Colonic mucosa (tissue), 4 donors: Measurements from ENCODE around the gene ZSCAN31. TPM values are rescaled to one million over a fixed set of nuclear protein-coding genes. Genes with fewer than 3 reads are reported as not detected.

ENCODE experiments used
- DNase-seq: peaks from one replicate; pipeline ENCODE4 v3.0.0-alpha.2; 2020
- H3K27ac ChIP-seq: fragments of 200-600 bp; one replicate; pipeline ENCODE4 v1.8.0; 2021
- H3K27me3 ChIP-seq: fragments of 200-600 bp; one replicate; pipeline ENCODE4 v1.8.0; 2021
- H3K36me3 ChIP-seq: fragments of 200-600 bp; one replicate; pipeline ENCODE4 v1.8.0; 2021
- H3K4me1 ChIP-seq: fragments of 200-600 bp; one replicate; pipeline ENCODE4 v1.8.0; 2021; ENCODE audit warnings: mild to moderate bottlenecking
- H3K4me3 ChIP-seq: fragments of 200-600 bp; one replicate; pipeline ENCODE4 v1.8.0; 2021
- H3K9ac ChIP-seq, 2 donors: one replicate each; pipeline ENCODE4 v1.7.0; 2013; ENCODE audit warnings: control low read depth in 2 of 2, low read depth in 2 of 2, low read length in 2 of 2
- H3K9me3 ChIP-seq: fragments of 200-600 bp; one replicate; pipeline ENCODE4 v1.8.0; 2021
- intact Hi-C: fragments of 100-400 bp; cut with DNase I; formaldehyde crosslinking; loops from one replicate; pipeline ENCODE4 v1.14.1; 2022
- total RNA-seq, 2 donors: library from RNA; stranded (reverse); fragmentation: NEBNext Ultra II Directional in 1 of 2; extraction: Animal tissue kit (Norgen Biotek cat#: 25700) in 1 of 2; gene quantifications; one replicate each; pipeline ENCODE4 v1.2.1, GENCODE V29; 2021
- TF ChIP-seq, protein P1 (sequence below): fragments of 200-600 bp; IDR thresholded peaks from one replicate; pipeline ENCODE4 v1.8.0; 2022; ENCODE audit warnings: antibody characterized with exemption, mild to moderate bottlenecking
- donor health status: healthy.
- donor health status: DM: no; HTN: no; CAD: no.
- donor health status: DM: no; HTN: no; CAD: no.

The ZSCAN31 gene
- total RNA-seq, 2 donors from 2014 or later, result 6.6 to 7.0 TPM

DNA sequence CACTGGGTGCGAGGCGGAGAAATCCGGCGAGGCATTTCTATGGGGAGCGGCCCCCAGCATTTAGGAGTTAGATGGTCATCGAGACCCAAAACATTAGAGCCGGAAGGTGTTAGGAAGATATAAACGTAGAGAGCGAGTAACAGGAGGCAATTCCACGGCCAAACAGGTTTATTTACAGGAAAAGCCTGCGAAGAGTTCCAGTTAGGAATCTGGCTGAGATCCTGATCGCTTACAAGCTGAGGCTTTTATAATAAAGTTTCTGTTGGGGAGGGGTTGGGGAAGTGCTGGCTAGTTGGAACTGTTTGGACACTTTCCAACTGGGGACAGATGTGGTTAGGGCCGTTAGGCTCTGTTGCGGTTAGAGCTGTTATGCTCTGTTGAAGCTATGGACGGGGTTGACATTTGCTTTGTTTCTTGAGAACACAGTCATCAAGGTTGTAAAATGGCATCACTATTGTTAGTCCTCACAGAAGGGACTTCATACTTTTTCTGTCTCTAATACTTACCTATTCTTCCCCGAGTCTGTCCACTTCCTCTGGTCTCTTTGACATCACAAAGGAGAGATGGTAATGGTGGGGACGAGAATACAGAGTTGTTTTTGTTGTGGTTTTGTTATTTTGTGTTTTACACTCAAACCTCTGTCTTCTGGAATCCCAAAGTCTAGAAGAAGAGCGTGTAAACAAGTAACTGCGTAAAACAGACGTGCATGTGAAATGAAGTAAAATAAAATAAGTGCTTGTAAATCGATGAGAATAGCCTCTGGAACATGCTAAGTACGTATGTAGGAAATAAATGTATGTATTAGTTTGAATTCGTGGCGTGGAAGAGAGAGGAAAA is 554 bp upstream of the ZSCAN31 start:
- DNase-seq, result peak; percentile 65
- TF ChIP-seq, protein P1, sequence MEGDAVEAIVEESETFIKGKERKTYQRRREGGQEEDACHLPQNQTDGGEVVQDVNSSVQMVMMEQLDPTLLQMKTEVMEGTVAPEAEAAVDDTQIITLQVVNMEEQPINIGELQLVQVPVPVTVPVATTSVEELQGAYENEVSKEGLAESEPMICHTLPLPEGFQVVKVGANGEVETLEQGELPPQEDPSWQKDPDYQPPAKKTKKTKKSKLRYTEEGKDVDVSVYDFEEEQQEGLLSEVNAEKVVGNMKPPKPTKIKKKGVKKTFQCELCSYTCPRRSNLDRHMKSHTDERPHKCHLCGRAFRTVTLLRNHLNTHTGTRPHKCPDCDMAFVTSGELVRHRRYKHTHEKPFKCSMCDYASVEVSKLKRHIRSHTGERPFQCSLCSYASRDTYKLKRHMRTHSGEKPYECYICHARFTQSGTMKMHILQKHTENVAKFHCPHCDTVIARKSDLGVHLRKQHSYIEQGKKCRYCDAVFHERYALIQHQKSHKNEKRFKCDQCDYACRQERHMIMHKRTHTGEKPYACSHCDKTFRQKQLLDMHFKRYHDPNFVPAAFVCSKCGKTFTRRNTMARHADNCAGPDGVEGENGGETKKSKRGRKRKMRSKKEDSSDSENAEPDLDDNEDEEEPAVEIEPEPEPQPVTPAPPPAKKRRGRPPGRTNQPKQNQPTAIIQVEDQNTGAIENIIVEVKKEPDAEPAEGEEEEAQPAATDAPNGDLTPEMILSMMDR, result no peak
- intact Hi-C loops, result no loop called here
- no peaks in the 10 kb centered on the region for H3K9me3 ChIP-seq
- peak overlapping the region; percentile 64 for H3K4me3 ChIP-seq
- no peaks in the 10 kb centered on the region for H3K36me3 ChIP-seq
- no peaks in the 10 kb centered on the region for H3K4me1 ChIP-seq
- H3K9ac ChIP-seq, result peak overlapping the region; percentile 88 to 98
- no peaks in the 10 kb centered on the region for H3K27me3 ChIP-seq
- H3K27ac ChIP-seq, result peak overlapping the region; percentile 97

DNA sequence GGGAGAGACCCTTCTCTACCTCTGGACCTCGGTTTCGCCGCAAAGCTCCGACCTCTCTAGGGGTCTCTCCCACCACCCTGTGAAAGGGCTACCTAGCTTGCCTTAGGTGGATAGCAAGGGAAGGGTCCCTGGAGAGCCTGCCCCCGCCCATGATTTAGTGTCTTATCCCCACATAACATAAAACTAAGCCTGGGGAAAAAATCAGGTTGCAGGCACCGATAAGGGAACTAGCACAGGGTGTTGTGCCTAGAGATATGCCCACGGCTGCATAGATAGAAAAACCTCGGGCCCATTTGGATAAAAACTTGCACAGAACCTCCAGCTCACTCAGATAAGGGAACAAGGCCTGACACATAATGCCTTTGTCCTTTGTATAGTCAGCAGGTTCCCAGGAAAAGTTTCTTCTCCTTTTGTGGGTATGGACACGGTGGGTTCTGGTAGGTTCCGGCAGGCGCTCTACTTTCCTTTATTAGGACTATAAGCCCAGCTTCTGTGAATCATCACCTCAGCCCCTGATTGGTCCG is 846 bp downstream of the ZSCAN31 start:
- Histone ChIP-seq H3K27ac (peak overlapping the region; percentile 97), H3K27me3 (no peaks in the 10 kb centered on the region), H3K9ac (peak overlapping the region; percentile 26 to 98), H3K4me1 (no peaks in the 10 kb centered on the region), H3K4me3 (peak overlapping the region; percentile 64), H3K36me3 (no peaks in the 10 kb centered on the region), H3K9me3 (no peaks in the 10 kb centered on the region)
- intact Hi-C loops, result no loop called here
- TF ChIP-seq, protein P1, result no peak
- DNase-seq, result peak; percentile 31

DNA sequence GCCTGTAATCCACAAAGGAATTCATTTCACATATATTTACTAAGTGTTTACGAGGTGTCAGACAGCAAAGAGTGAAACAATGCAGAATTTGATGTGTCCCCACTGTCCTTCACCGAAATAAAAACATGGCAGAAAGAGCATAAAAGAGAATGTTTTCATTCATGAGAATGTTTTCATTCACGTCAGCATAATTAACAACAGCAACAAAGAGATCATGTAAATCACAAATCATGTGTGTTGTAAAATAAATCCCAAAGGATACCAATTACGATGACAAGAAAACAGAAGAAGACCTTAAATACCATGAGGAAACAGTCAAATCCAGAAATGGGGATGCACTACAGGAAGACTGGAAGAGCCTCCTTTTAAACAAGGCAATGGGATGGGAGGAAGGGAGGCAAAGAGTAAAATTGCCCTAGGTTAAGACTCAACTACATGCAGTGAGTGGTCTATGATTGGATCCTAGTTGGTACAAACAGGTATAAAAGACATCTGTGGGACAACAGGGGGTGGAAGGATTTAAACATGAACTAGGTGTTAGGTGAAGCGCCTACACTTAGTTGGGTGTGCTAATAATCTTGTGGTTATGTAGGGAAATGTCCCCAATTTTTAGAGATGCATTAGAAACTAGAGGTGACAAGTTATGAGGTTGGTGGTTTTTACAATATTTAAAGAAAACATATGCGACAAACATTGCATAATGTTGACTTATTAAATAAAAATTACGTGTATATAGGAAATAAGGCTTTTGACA is 1.5 kb downstream of the ZSCAN31 start:
- H3K9ac ChIP-seq, result peak overlapping the region in 1 of 2 donors; percentile 98
- TF ChIP-seq, protein P1, result no peak
- DNase-seq, result no peak
- intact Hi-C loops, result loop anchor here (5.0 kb wide), 1 partner anchor 72 kb away; no protein-coding TSS in a partner anchor
- no peaks in the 10 kb centered on the region for H3K9me3 ChIP-seq
- H3K27ac ChIP-seq, result peak overlapping the region; percentile 97
- no peaks in the 10 kb centered on the region for H3K27me3 ChIP-seq
- H3K36me3 ChIP-seq, result no peaks in the 10 kb centered on the region
- H3K4me3 ChIP-seq, result no peak overlapping the region
- H3K4me1 ChIP-seq, result no peaks in the 10 kb centered on the region

DNA sequence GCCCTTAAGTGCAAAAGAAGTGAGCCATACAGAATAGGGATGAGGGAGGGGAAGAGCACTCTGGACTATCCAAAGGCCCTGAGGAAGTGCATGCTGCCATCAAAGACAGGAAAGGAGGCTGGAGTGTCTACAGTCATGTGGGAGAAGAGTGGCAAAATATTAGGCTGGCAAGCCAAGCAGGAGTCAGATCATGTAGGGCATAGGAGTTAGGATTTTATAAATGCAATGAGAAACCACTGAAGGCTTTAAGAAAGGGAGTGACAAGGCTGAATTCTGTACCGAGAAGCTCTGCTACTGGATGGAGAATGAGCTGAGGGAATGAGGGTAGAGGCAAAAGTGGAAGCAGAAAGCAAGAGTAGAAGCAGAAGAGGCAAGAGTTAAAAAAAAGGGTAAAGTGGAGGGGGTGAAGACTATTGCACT is 2.3 kb downstream of the ZSCAN31 start:
- TF ChIP-seq, protein P1, result no peak

DNA sequence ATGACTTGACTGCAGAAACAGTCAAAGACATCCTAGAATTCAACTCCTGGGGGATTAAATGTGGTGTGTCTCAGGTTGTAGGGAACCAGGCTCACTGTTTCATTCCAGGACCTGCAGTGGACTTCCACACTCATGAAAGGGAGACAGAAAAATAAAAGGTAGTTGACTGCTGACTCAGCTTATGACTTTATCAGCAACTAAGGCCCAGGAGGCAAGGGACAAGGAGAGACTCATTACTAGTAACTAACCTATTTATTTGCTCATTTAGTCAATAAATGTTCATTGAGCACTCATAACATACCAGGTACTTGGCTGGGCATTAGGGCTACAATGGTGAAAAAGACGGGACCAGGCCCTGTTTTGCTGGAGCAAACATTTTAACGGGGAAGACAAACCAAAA is 2.9 kb downstream of the ZSCAN31 start:
- no peaks in the 10 kb centered on the region for H3K9me3 ChIP-seq
- H3K4me3 ChIP-seq, result no peak overlapping the region
- DNase-seq, result no peak
- no peak overlapping the region for H3K9ac ChIP-seq
- H3K36me3 ChIP-seq, result no peaks in the 10 kb centered on the region
- TF ChIP-seq, protein P1, result no peak
- no peaks in the 10 kb centered on the region for H3K4me1 ChIP-seq
- H3K27ac ChIP-seq, result no peak overlapping the region
- no peaks in the 10 kb centered on the region for H3K27me3 ChIP-seq
- intact Hi-C loops, result loop anchor here (5.0 kb wide), 1 partner anchor 71 kb away; no protein-coding TSS in a partner anchor

More for the DNA sequence above, 2.3 kb downstream of the ZSCAN31 start:
- Histone ChIP-seq H3K4me3 (no peak overlapping the region), H3K9me3 (no peaks in the 10 kb centered on the region), H3K27ac (no peak overlapping the region), H3K9ac (no peak overlapping the region), H3K36me3 (no peaks in the 10 kb centered on the region), H3K4me1 (no peaks in the 10 kb centered on the region), H3K27me3 (no peaks in the 10 kb centered on the region)
- intact Hi-C loops, result loop anchor here (5.0 kb wide), 1 partner anchor 71 kb away; no protein-coding TSS in a partner anchor
- DNase-seq, result no peak
